GM23248 (cell line): ENCODE measurements around the gene AGR2. TPM values are rescaled to one million over a fixed set of nuclear protein-coding genes. Genes with fewer than 3 reads are reported as not detected.

Experiments
- DNase-seq: peaks from one replicate; pipeline ENCODE4 v3.0.0-alpha.2; 2015
- H2AFZ ChIP-seq: fragments of 200-600 bp; sonication (generic); 2 replicates; pipeline ENCODE4 v1.6.1; 2016; ENCODE audit warnings: antibody characterized with exemption
- H3F3A ChIP-seq: fragments of 200-600 bp; sonication (generic); 2 replicates; pipeline ENCODE4 v1.6.1; 2016; ENCODE audit warnings: mild to moderate bottlenecking, antibody characterized with exemption, mixed run types; ENCODE audit not compliant: insufficient read depth
- H3K27ac ChIP-seq: fragments of 200-600 bp; sonication (generic); 2 replicates; pipeline ENCODE4 v1.5.1; 2016; ENCODE audit warnings: mild to moderate bottlenecking
- H3K27me3 ChIP-seq: fragments of 200-600 bp; sonication (generic); replicated peaks from 2 replicates; pipeline ENCODE4 v1.6.1; 2016; ENCODE audit warnings: mild to moderate bottlenecking; ENCODE audit not compliant: insufficient read depth
- H3K36me3 ChIP-seq: fragments of 200-600 bp; sonication (generic); 2 replicates; pipeline ENCODE4 v1.6.1; 2016; ENCODE audit warnings: low read depth, mild to moderate bottlenecking
- H3K4me1 ChIP-seq: fragments of 200-600 bp; sonication (generic); 2 replicates; pipeline ENCODE4 v1.6.1; 2016; ENCODE audit warnings: mild to moderate bottlenecking; ENCODE audit not compliant: insufficient read depth
- H3K4me2 ChIP-seq: fragments of 200-600 bp; sonication (generic); one replicate; pipeline ENCODE4 v1.6.1; 2016; ENCODE audit warnings: mild to moderate bottlenecking; ENCODE audit not compliant: unreplicated experiment
- H3K4me3 ChIP-seq: fragments of 200-600 bp; sonication (generic); 2 replicates; pipeline ENCODE4 v1.5.1; 2016; ENCODE audit warnings: mild to moderate bottlenecking
- H3K79me2 ChIP-seq: fragments of 200-600 bp; sonication (generic); 2 replicates; pipeline ENCODE4 v1.6.1; 2016; ENCODE audit warnings: mild to moderate bottlenecking; ENCODE audit not compliant: insufficient read depth
- H3K9ac ChIP-seq: fragments of 200-600 bp; sonication (generic); 2 replicates; pipeline ENCODE4 v1.6.1; 2016; ENCODE audit warnings: mild to moderate bottlenecking
- H3K9me2 ChIP-seq: fragments of 200-600 bp; sonication (generic); 2 replicates; pipeline ENCODE4 v1.6.1; 2016; ENCODE audit warnings: mixed run types, mild to moderate bottlenecking, moderate library complexity; ENCODE audit not compliant: insufficient read depth
- H3K9me3 ChIP-seq: fragments of 200-600 bp; sonication (generic); one replicate; pipeline ENCODE4 v1.6.1; 2017; ENCODE audit warnings: low read depth
- H4K20me1 ChIP-seq: fragments of 200-600 bp; sonication (generic); 2 replicates; pipeline ENCODE4 v1.6.0; 2016; ENCODE audit not compliant: insufficient read depth
- EZH2 ChIP-seq: fragments of 200-600 bp; sonication (generic); IDR thresholded peaks from 2 replicates; pipeline ENCODE4 v1.6.1; 2018; ENCODE audit warnings: antibody characterized with exemption, mild to moderate bottlenecking; ENCODE audit not compliant: insufficient read depth, poor library complexity, severe bottlenecking
- EZH2phosphoT487 ChIP-seq: fragments of 200-600 bp; sonication (generic); IDR thresholded peaks from 2 replicates; pipeline ENCODE4 v1.6.1; 2018; ENCODE audit warnings: antibody characterized with exemption, moderate library complexity, mild to moderate bottlenecking, low read depth; ENCODE audit not compliant: insufficient read depth
- WGBS, 2 experiments: methylation state at CpG; one replicate each; pipeline ENCODE4 v1.1.6; 2015 to 2017; ENCODE audit warnings: low lambda C conversion rate in 2 of 2, low coverage in 1 of 2; ENCODE audit errors: missing lambda C conversion rate in 2 of 2; 5-methylcytosine and 5-hydroxymethylcytosine counted together
- in situ Hi-C: fragments of 300-500 bp; cut with MboI; formaldehyde crosslinking; loops from 2 replicates; pipeline ENCODE4 v1.15.0; 2020
- polyA plus RNA-seq: library from polyadenylated mRNA; unstranded; fragments of >200 nt; fragmentation: Nextera tagmentation; extraction: Ambion mirVana; gene quantifications from 2 replicates; pipeline ENCODE4 v1.2.1, GENCODE V29; 2016
- total RNA-seq: library from RNA; depleted of rRNA; stranded (reverse); fragments of >200 nt; shearing (Covaris generic); gene quantifications from 2 replicates; pipeline ENCODE4 v1.2.3, GENCODE V29; 2014

The AGR2 gene
- total and polyA plus RNA-seq, 2 experiments from 2014 or later = not detected

DNA sequence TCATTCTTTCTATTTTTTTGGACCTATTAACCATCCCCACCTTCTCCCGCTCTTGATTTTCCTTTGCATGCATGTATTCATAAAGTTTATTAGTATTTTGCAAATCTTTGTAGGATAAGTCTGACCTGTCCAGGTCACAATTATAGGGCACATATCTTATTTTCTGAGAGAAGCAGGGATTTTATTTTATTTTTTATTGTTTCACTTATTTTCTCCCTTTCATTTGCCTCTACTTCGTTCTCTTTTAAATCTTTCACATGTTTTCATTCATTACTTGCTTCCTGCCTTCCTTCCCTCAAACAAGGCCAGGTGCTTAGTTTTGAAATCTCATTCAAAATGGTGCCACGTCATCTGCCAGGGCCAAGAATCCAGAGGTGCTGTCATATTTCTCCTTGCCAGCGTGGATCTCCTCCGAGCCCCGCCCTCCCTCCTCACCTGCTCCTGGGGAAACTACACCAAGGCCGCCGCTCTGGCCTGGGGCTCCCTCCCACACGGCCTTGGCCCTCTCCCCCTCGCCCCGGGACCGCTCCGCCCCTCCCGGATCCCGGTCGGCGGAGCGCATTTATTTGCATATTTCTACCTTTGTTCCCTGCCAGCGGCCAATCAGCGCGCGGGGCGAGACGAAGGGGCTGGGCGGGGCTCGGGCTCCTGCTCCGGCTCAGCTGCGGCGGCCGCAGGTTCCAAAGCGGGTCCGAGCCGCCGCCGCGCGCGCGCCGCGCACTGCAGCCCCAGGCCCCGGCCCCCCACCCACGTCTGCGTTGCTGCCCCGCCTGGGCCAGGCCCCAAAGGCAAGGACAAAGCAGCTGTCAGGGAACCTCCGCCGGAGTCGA is 51.5 kb downstream of the AGR2 start, which contains the start of gene TSPAN13:
TSS of gene TSPAN13 (plus strand) at position 654 of the 830 bp plus-strand sequence. CDS start 213 bp downstream, outside the sequence.
- DNase-seq = peak; percentile 80
- Histone ChIP-seq H3K79me2 (no peaks in the 10 kb centered on the region), H3K4me2 (peak within 1 kb of the TSS; percentile 76), H3K36me3 (no peaks in the 10 kb centered on the region), H3F3A (peaks cover 18% of the 10 kb centered on the region), H3K9me2 (no peaks in the 10 kb centered on the region), H3K27me3 (no peaks in the 10 kb centered on the region), H4K20me1 (no peaks in the 10 kb centered on the region), H3K4me3 (peak within 1 kb of the TSS; percentile 75), H3K27ac (no peak within 1 kb of the TSS), H2AFZ (peak within 1 kb of the TSS; percentile 87), H3K9me3 (no peaks in the 10 kb centered on the region), H3K4me1 (peaks cover 8% of the 10 kb centered on the region), H3K9ac (peak within 1 kb of the TSS; percentile 74)
- in situ Hi-C loops = no loop called here
- 5 to 8% methylated on average over 29 to 48 of the region's 48 CpGs for WGBS, 2 experiments
- TF ChIP-seq EZH2phosphoT487 (no peak), EZH2 (no peak)

DNA sequence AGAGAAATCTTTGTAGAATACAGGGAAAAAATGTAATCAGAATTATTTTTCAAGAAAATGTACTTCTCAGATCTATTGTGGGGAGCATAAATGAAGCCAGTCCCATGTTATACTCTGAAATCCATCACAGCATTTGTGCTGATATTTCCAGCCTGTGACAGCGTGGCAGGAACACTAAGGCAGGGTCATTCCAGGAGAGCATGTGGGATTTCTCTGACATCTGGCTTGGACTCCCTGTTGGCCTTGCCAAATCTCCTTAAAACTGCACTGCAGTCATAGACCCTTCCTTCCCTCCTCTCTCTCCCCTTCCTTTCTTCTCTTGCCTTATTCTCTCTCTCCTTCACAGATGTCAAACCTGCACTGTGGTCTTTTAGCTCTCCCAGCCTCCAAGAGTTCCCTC is 57.7 kb downstream of the AGR2 start:
- no peaks in the 10 kb centered on the region for H3K79me2 ChIP-seq
- no peaks in the 10 kb centered on the region for H3K36me3 ChIP-seq
- H3F3A ChIP-seq = no peaks in the 10 kb centered on the region
- WGBS, 2 experiments = 45 to 91% methylated on average over 1 of the region's 1 CpG
- H3K9ac ChIP-seq = no peak overlapping the region
- H2AFZ ChIP-seq = no peak overlapping the region
- in situ Hi-C loops = no loop called here
- no peaks in the 10 kb centered on the region for H3K9me2 ChIP-seq
- DNase-seq = no peak
- H4K20me1 ChIP-seq = no peaks in the 10 kb centered on the region
- H3K4me2 ChIP-seq = no peak overlapping the region
- no peaks in the 10 kb centered on the region for H3K27me3 ChIP-seq
- H3K4me3 ChIP-seq = no peak overlapping the region
- no peak overlapping the region for H3K27ac ChIP-seq
- H3K9me3 ChIP-seq = no peaks in the 10 kb centered on the region
- peaks cover 13% of the 10 kb centered on the region for H3K4me1 ChIP-seq
- no peak for TF ChIP-seq EZH2
- no peak for TF ChIP-seq EZH2phosphoT487

DNA sequence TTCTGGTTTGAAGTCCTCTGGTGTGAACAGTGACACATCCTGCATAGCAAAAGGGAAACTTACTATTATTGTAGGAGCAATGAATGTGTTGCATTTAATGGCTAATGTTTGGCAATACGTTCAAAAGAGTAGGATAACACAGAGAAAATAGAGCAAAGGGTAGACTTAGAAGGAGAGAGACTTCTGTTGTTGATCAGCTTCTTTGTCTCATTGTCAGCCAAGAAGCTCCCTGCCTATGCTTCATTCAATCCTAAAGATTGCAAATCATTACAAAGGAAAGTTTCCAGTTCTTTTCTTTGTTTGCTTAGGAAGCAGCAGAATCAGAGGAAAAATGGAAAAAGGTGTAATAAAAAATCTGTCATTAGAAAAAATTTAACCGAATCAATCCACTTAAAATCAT is 59.2 kb downstream of the AGR2 start:
- Histone ChIP-seq H3K79me2 (no peaks in the 10 kb centered on the region), H3K36me3 (no peaks in the 10 kb centered on the region), H3K4me1 (peaks cover 25% of the 10 kb centered on the region), H3K9me3 (no peaks in the 10 kb centered on the region), H3K27me3 (no peaks in the 10 kb centered on the region), H3K4me3 (no peak overlapping the region), H3K9me2 (no peaks in the 10 kb centered on the region), H2AFZ (no peak overlapping the region), H3K4me2 (no peak overlapping the region), H4K20me1 (no peaks in the 10 kb centered on the region), H3F3A (peaks cover 14% of the 10 kb centered on the region), H3K9ac (no peak overlapping the region), H3K27ac (no peak overlapping the region)
- WGBS, 2 experiments = 58 to 68% methylated on average over 2 of the region's 2 CpGs
- in situ Hi-C loops = no loop called here
- DNase-seq = no peak
- TF ChIP-seq EZH2 (no peak), EZH2phosphoT487 (no peak)

DNA sequence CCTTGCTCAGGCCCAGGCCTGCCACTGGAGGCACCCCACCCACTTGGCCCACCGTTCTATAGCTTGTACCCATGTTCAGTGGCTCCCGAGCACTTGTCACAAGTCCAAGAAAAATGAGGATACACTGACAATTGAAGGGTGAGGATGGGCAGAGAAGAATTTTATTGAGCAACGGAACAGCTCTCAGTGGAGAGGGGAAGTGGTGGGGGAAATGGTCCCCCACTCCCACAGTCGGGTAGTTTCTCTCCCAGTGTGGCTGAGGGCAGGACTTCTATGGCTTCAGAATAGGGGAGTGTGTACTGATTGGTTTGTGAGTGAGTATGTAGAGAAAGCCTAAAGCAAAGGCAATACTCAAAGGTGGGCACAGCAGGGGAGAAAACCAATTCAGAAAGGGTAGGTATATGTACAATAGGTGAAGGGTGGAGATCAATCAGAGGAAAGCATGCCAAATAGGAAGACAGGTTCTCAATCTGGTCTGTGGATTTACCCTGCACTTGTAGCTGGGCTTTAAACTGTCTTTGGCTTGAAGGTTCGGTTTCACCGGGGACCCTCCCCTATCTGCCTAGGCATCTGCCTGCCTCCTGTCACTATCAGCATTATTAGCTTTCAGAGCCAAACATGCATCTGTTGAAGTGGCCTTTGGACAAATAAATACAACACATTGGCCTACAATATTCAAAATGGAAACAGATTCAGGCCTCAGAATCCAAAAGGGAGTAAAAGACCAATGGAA is 60.1 kb downstream of the AGR2 start:
- TF ChIP-seq EZH2 (no peak), EZH2phosphoT487 (no peak)
- Histone ChIP-seq H3K4me3 (no peak overlapping the region), H4K20me1 (no peaks in the 10 kb centered on the region), H3K79me2 (no peaks in the 10 kb centered on the region), H3K4me2 (no peak overlapping the region), H3K9ac (no peak overlapping the region), H3K36me3 (no peaks in the 10 kb centered on the region), H2AFZ (no peak overlapping the region), H3K4me1 (peaks cover 32% of the 10 kb centered on the region), H3K27ac (no peak overlapping the region), H3K9me2 (no peaks in the 10 kb centered on the region), H3K27me3 (no peaks in the 10 kb centered on the region), H3F3A (peaks cover 23% of the 10 kb centered on the region), H3K9me3 (no peaks in the 10 kb centered on the region)
- in situ Hi-C loops = no loop called here
- 84 to 86% methylated on average over 6 of the region's 6 CpGs for WGBS, 2 experiments
- DNase-seq = no peak
